ENCODE measurements around the gene DUOX1. TPM values are rescaled to one million over a fixed set of nuclear protein-coding genes. Genes with fewer than 3 reads are reported as not detected.

DUOX1 gene
- total RNA-seq, 4 donors from 2014 or later, result 0.33 to 1.7 (median 0.61) TPM

- intact Hi-C loops (cut with DNase I), result no loop called here
- no peak for DNase-seq (ENCODE audit: extremely low spot score)
Measured at GRCh38 chr15:45106002-45106790, 23.6 kb upstream of the DUOX1 start.

GRCh38 chr15:45107941-45108630, 21.7 kb upstream of the DUOX1 start:
- peaks cover 7 to 19% (median 12%) of the 10 kb centered on the region in 4 donors for H3K4me1 ChIP-seq
- H3K9me3 ChIP-seq, result no peaks in the 10 kb centered on the region
- peaks cover 0 to 64% (median 20%) of the 10 kb centered on the region in 4 donors for H3K27me3 ChIP-seq
- H3K4me3 ChIP-seq, result no peak overlapping the region
- 93% methylated on average over 5 of the region's 10 CpGs for WGBS
- no peaks in the 10 kb centered on the region for H3K36me3 ChIP-seq
- no peak overlapping the region for H3K27ac ChIP-seq (replicated peaks in 1 of 4)
- intact Hi-C loops (cut with DNase I), result no loop called here
- TF ChIP-seq POLR2A (IDR thresholded peaks at IDR 0.05; ENCODE audit: low read depth), result no peak
- TF ChIP-seq EP300 (IDR thresholded peaks at IDR 0.05), result no peak
- TF ChIP-seq CTCF (IDR thresholded peaks at IDR 0.05), result no peak
- no peak for TF ChIP-seq POLR2AphosphoS5 (IDR thresholded peaks at IDR 0.05)
- no peak for DNase-seq (ENCODE audit: extremely low spot score)

More at GRCh38 chr15:45106002-45106790, 23.6 kb upstream of the DUOX1 start:
- H3K4me1 ChIP-seq, result peaks cover 0 to under 1% (median 0%) of the 10 kb centered on the region in 4 donors
- WGBS, result 89% methylated on average over 12 of the region's 15 CpGs
- H3K27me3 ChIP-seq, result peaks cover 0 to 45% (median 2%) of the 10 kb centered on the region in 4 donors
- no peak overlapping the region for H3K4me3 ChIP-seq
- no peaks in the 10 kb centered on the region for H3K36me3 ChIP-seq
- H3K27ac ChIP-seq (replicated peaks in 1 of 4), result no peak overlapping the region
- no peak for TF ChIP-seq EP300 (IDR thresholded peaks at IDR 0.05)
- TF ChIP-seq POLR2A (IDR thresholded peaks at IDR 0.05; ENCODE audit: low read depth), result no peak
- H3K9me3 ChIP-seq, result no peaks in the 10 kb centered on the region

GRCh38 chr15:45110256-45110820, 19.5 kb upstream of the DUOX1 start:
- Histone ChIP-seq H3K27me3 (peaks cover 0 to 86% (median 33%) of the 10 kb centered on the region in 4 donors), H3K36me3 (no peaks in the 10 kb centered on the region), H3K4me1 (peaks cover 14 to 37% (median 23%) of the 10 kb centered on the region in 4 donors), H3K27ac (replicated peaks in 1 of 4) (no peak overlapping the region), H3K4me3 (no peak overlapping the region), H3K9me3 (no peaks in the 10 kb centered on the region)
- no peak for DNase-seq (ENCODE audit: extremely low spot score)
- WGBS, result 29% methylated on average over 8 of the region's 11 CpGs
- TF ChIP-seq POLR2A (IDR thresholded peaks at IDR 0.05; ENCODE audit: low read depth), result no peak
- TF ChIP-seq POLR2AphosphoS5 (IDR thresholded peaks at IDR 0.05), result no peak
- no peak for TF ChIP-seq EP300 (IDR thresholded peaks at IDR 0.05)
- no peak for TF ChIP-seq CTCF (IDR thresholded peaks at IDR 0.05)
- intact Hi-C loops (cut with DNase I), result no loop called here

- Histone ChIP-seq H3K4me1 (peaks cover 15 to 43% (median 27%) of the 10 kb centered on the region in 4 donors), H3K4me3 (no peak overlapping the region), H3K9me3 (no peaks in the 10 kb centered on the region), H3K27me3 (peaks cover under 1 to 95% (median 43%) of the 10 kb centered on the region in 4 donors), H3K27ac (replicated peaks in 1 of 4) (no peak overlapping the region), H3K36me3 (no peaks in the 10 kb centered on the region)
- TF ChIP-seq POLR2A (IDR thresholded peaks at IDR 0.05; ENCODE audit: low read depth) (no peak), CTCF (IDR thresholded peaks at IDR 0.05) (no peak), POLR2AphosphoS5 (IDR thresholded peaks at IDR 0.05) (no peak), EP300 (IDR thresholded peaks at IDR 0.05) (no peak)
- WGBS, result 6% methylated on average over 29 of the region's 71 CpGs
- intact Hi-C loops (cut with DNase I), result no loop called here
- DNase-seq (ENCODE audit: extremely low spot score), result no peak
Measured at GRCh38 chr15:45111390-45112142, 18.2 kb upstream of the DUOX1 start.

Data from esophagus muscularis mucosa (tissue), 4 donors.